SK-N-MC (cell line): Measurements from ENCODE around the gene JADE2.

Experiments used
- DNase-seq: peaks from one replicate; pipeline ENCODE4 v3.0.0-alpha.2; 2011; ENCODE audit warnings: low read depth, low spot score
- H3K27ac ChIP-seq: fragments of 200-600 bp; sonication (generic); 2 replicates; pipeline ENCODE4 v1.5.1; 2016; ENCODE audit warnings: mixed run types
- H3K36me3 ChIP-seq: fragments of 200-600 bp; sonication (generic); 2 replicates; pipeline ENCODE4 v1.6.1; 2017; ENCODE audit warnings: antibody characterized with exemption, low read length, mixed read lengths; ENCODE audit not compliant: insufficient read depth
- H3K4me3 ChIP-seq: fragments of 200-600 bp; sonication (generic); 2 replicates; pipeline ENCODE4 v1.5.1; 2016
- H3K9ac ChIP-seq: fragments of 200-600 bp; sonication (generic); 2 replicates; pipeline ENCODE4 v1.8.0; 2017; ENCODE audit warnings: mixed run types, mixed read lengths; ENCODE audit not compliant: insufficient read length
- H3K9me3 ChIP-seq: fragments of 200-600 bp; sonication (generic); 2 replicates; pipeline ENCODE4 v1.6.1; 2017; ENCODE audit warnings: low read depth, mild to moderate bottlenecking, antibody characterized with exemption, low read length, moderate library complexity, mixed read lengths
- EZH2 ChIP-seq: fragments of 200-600 bp; sonication (generic); IDR thresholded peaks from one replicate; pipeline ENCODE4 v1.6.1; 2017; ENCODE audit warnings: antibody characterized with exemption
- FOXP2 ChIP-seq: optimal IDR thresholded peaks from 2 replicates; pipeline ENCODE3; 2011; ENCODE audit warnings: mild to moderate bottlenecking, moderate library complexity; ENCODE audit not compliant: insufficient read depth; ENCODE audit errors: extremely low read length, control extremely low read depth
- POLR2AphosphoS5 ChIP-seq: IDR thresholded peaks from 2 replicates; pipeline ENCODE4 v1.6.1; 2012; ENCODE audit warnings: mild to moderate bottlenecking, low read depth, low read length, borderline replicate concordance

Gene JADE2

DNA sequence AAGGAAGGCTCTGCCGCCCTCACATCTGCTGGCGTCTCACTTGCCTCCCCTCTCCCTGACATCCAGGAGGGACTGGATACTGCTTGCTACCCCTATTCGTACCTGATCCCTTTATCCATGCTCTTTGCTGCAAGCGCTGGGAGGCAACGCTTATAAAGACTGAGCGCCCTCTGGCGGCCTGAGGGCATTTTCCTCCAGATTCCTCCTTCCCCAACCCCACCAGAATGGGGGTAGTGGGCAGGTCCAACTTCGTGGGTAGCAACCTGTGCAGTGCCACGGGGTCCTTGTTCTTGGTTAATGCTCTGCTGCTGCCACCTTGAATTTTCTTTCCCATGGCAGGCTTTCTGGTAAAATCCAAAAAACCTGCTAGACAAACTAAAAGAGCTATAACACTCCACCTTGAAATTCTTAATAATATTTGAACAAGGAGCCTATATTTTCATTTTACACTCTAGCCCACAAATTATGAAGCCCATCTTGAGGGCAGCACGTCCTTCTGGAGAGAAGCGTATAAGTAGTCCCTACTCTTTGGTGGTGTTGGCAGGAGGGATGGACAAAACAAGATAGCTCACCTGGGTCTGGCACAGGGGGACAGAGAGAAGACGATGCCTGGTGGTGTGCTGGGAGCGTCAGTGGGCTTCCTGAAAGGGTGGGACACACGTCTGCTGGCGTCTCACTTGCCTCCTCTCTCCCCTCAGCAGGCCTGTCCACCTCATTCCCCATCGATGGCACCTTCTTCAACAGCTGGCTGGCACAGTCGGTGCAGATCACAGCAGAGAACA lies 52.5 kb downstream of the JADE2 start:
- no peaks in the 10 kb centered on the region for H3K9me3 ChIP-seq
- H3K4me3 ChIP-seq: no peak overlapping the region
- no peak overlapping the region for H3K27ac ChIP-seq
- TF ChIP-seq EZH2 (no peak), FOXP2 (no peak), POLR2AphosphoS5 (no peak)
- DNase-seq: peak; percentile 28
- no peak overlapping the region for H3K9ac ChIP-seq
- peaks cover 6% of the 10 kb centered on the region; the same call in 1 of the 2 replicates for H3K36me3 ChIP-seq

DNA sequence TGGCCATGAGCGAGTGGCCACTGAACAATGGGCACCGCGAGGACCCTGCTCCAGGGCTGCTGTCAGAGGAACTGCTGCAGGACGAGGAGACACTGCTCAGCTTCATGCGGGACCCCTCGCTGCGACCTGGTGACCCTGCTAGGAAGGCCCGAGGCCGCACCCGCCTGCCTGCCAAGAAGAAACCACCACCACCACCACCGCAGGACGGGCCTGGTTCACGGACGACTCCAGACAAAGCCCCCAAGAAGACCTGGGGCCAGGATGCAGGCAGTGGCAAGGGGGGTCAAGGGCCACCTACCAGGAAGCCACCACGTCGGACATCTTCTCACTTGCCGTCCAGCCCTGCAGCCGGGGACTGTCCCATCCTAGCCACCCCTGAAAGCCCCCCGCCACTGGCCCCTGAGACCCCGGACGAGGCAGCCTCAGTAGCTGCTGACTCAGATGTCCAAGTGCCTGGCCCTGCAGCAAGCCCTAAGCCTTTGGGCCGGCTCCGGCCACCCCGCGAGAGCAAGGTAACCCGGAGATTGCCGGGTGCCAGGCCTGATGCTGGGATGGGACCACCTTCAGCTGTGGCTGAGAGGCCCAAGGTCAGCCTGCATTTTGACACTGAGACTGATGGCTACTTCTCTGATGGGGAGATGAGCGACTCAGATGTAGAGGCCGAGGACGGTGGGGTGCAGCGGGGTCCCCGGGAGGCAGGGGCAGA lies 53.3 kb downstream of the JADE2 start:
- H3K36me3 ChIP-seq: peaks cover 6% of the 10 kb centered on the region; the same call in 1 of the 2 replicates
- no peaks in the 10 kb centered on the region for H3K9me3 ChIP-seq
- no peak overlapping the region for H3K9ac ChIP-seq
- TF ChIP-seq POLR2AphosphoS5 (no peak), EZH2 (no peak), FOXP2 (no peak)
- H3K27ac ChIP-seq: no peak overlapping the region
- H3K4me3 ChIP-seq: no peak overlapping the region
- DNase-seq: no peak

GRCh38 chr5:134579284-134579771 lies 53.9 kb downstream of the JADE2 start:
- peaks cover 6% of the 10 kb centered on the region; the same call in 1 of the 2 replicates for H3K36me3 ChIP-seq

DNA sequence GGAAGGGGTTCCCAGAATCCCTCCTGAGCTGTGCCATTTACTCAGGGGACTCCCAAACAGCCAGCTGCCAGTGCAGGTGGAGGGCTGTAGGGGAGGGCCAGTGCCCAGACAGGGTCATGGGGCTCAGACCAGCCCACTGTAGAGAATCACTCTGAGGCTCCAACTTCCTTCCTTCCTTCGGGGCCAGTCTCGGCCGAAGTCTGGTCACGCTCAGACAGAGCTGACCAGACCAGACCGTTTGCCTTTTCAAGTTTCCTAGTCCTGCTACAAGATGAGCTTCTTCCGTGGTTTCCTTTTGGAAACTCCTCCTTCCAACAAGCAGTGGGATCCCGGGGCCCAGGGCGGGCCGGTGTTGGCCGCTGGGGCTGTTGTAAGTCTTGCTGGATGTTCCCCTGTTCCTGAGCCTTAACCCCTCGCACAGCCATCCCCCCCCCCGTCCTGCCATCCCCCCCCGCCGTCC lies 54.6 kb downstream of the JADE2 start:
- TF ChIP-seq FOXP2 (no peak), EZH2 (no peak), POLR2AphosphoS5 (no peak)
- H3K36me3 ChIP-seq: peaks cover 6% of the 10 kb centered on the region; the same call in 1 of the 2 replicates
- no peaks in the 10 kb centered on the region for H3K9me3 ChIP-seq
- H3K27ac ChIP-seq: no peak overlapping the region
- no peak overlapping the region for H3K4me3 ChIP-seq
- DNase-seq: no peak
- no peak overlapping the region for H3K9ac ChIP-seq

More at GRCh38 chr5:134579284-134579771, 53.9 kb downstream of the JADE2 start:
- H3K9me3 ChIP-seq: no peaks in the 10 kb centered on the region
- no peak overlapping the region for H3K9ac ChIP-seq
- H3K4me3 ChIP-seq: no peak overlapping the region
- DNase-seq: no peak
- no peak overlapping the region for H3K27ac ChIP-seq
- TF ChIP-seq EZH2: no peak
- no peak for TF ChIP-seq POLR2AphosphoS5

DNA sequence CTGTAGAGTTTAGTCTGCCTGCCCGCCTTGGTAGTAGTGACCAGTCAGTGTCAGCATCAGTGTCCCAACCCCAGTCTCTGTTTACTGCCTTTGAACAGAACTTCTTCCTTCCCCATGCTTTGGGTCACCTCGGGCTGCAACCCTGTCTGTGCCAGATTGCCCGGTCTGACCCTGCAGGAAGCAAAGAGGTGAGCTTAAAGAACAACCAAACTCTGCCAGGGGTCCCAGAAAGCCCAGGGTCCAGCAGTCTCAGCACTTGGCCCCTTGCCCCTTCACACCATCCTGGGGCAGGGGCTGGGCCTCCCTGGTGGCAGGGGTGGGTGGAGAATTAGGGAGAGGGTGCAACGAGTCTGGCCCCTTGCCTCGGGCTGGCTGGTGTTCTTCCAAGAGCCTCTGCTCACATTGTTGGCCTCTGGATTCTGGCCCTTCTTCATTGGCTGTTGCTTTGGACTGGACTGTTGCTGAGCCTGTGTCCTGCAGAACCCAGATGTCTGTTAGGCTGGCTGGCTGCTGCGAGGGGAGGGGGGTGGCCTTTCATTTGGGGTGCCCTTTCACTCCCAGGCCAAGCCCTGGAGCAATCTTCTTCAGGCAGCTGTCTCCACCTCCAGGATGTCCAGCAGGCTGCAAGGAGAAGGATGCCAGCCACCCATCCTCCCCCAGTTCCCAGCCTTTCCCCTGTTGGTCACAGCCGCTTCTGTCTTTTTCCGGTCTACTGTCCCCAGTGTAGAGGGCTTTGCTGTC lies 55.9 kb downstream of the JADE2 start:
- TF ChIP-seq EZH2: no peak
- DNase-seq: no peak
- H3K9me3 ChIP-seq: no peaks in the 10 kb centered on the region
- no peak overlapping the region for H3K9ac ChIP-seq
- no peak overlapping the region for H3K27ac ChIP-seq
- no peak overlapping the region for H3K4me3 ChIP-seq
- peaks cover 6% of the 10 kb centered on the region; the same call in 1 of the 2 replicates for H3K36me3 ChIP-seq

GRCh38 chr5:134582281-134582680 lies 56.8 kb downstream of the JADE2 start:
- no peaks in the 10 kb centered on the region for H3K9me3 ChIP-seq
- no peak overlapping the region for H3K27ac ChIP-seq
- no peak for DNase-seq
- peaks cover 6% of the 10 kb centered on the region; the same call in 1 of the 2 replicates for H3K36me3 ChIP-seq
- H3K9ac ChIP-seq: no peak overlapping the region
- no peak overlapping the region for H3K4me3 ChIP-seq
- TF ChIP-seq EZH2 (no peak), FOXP2 (no peak), POLR2AphosphoS5 (no peak)

DNA sequence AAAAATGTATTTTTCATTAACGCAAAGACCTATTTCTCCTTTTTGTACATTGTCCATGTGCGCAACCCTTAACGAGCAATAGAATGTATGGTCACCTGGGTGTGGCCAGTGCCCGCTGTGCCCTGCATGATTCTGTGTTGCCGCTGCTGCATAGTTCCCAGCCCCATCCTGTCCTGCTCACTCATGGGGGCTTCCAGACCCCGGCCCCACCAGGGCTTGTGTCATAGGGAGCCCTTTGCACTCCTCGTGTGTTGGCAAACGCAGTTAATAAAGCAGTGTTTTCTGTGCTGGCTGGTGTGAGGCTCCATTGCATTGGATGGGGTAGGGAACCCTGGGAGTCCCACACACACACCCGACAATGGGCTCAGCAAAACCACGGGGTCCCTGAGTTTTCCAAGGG lies 57.5 kb downstream of the JADE2 start:
- Histone ChIP-seq H3K9ac (no peak overlapping the region), H3K36me3 (peaks cover 6% of the 10 kb centered on the region; the same call in 1 of the 2 replicates), H3K9me3 (no peaks in the 10 kb centered on the region), H3K27ac (no peak overlapping the region), H3K4me3 (no peak overlapping the region)
- DNase-seq: no peak
- TF ChIP-seq EZH2: no peak
- TF ChIP-seq POLR2AphosphoS5: no peak
- TF ChIP-seq FOXP2: no peak

DNA sequence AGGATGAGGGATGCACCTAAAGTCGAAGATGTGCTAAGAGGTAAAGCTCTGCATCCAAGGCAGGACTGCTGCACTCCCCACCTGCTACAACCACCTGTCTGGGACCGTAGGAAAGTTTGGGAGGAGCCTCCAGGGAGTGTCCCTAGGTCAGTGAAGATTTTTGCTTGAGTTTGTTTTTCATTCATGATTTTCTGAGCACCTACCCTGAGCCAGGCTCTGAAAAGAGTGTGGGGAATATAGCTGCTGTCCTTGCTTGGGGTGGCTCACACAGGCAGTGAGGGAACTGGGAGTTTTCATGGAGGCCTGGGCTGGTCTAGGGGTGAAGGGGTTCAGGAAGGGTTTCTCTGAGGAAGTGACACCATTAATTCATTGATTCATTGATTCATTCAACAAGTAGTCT lies 58.3 kb downstream of the JADE2 start:
- H3K9me3 ChIP-seq: no peaks in the 10 kb centered on the region
- no peak overlapping the region for H3K9ac ChIP-seq
- H3K4me3 ChIP-seq: no peak overlapping the region
- DNase-seq: no peak
- no peak overlapping the region for H3K27ac ChIP-seq
- TF ChIP-seq EZH2 (no peak), FOXP2 (no peak), POLR2AphosphoS5 (no peak)
- H3K36me3 ChIP-seq: peaks cover 3% of the 10 kb centered on the region; the same call in 1 of the 2 replicates
